ENCODE data around the gene RANBP9.

DNA sequence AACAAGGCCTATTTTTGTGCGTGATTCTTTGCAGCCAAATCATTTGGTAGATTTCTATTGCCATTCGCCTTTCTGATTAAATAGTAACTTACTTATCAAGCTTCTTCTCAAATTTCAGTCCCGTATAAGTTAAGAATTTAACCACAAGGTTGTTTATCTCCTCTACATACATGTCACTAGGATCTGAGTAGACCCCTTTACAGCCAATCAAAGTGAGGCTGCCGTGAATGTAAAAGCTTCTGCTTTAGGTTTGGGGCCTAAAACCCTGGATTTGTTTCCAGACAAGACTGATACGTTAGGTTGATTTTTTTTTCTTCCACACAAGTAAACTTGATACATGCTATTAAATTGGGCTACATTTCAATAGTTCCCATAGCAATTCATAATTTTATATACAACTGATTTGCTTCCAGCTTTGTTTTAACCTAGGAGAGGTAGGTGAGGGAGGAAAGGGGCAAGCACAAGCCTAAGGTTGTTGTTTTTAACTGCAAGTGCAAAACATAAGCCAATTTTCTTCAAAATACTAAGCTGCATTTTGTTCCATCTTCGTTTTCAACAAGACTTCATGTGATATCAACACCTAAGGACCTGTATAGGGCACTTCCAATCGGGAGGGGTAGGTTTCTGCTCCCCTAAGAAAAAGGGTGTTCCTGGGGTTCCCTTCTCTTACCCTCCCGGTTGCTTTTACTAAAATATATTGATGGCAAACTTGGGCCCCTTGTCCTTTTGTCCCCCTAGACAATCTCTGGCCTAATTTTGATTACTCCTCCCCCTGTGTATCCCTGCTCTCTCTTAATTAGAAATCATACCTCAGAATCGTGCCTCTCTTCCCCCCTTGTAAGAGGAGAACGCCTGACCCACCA is 1.7 kb downstream of the RANBP9 start:
- no peak for TF ChIP-seq POLR2AphosphoS5 (IDR thresholded peaks at IDR 0.05)
- no peak for TF ChIP-seq POLR2A (IDR thresholded peaks at IDR 0.05)
- TF ChIP-seq, protein P1, sequence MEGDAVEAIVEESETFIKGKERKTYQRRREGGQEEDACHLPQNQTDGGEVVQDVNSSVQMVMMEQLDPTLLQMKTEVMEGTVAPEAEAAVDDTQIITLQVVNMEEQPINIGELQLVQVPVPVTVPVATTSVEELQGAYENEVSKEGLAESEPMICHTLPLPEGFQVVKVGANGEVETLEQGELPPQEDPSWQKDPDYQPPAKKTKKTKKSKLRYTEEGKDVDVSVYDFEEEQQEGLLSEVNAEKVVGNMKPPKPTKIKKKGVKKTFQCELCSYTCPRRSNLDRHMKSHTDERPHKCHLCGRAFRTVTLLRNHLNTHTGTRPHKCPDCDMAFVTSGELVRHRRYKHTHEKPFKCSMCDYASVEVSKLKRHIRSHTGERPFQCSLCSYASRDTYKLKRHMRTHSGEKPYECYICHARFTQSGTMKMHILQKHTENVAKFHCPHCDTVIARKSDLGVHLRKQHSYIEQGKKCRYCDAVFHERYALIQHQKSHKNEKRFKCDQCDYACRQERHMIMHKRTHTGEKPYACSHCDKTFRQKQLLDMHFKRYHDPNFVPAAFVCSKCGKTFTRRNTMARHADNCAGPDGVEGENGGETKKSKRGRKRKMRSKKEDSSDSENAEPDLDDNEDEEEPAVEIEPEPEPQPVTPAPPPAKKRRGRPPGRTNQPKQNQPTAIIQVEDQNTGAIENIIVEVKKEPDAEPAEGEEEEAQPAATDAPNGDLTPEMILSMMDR (IDR thresholded peaks at IDR 0.05), result no peak
